ENCODE measurements around the gene XPNPEP3. TPM values are rescaled to one million over a fixed set of nuclear protein-coding genes. Genes with fewer than 3 reads are reported as not detected.
"Not testable (repeated sequence)": the region's sequence is repeated elsewhere in the genome, so short reads cannot be mapped to it uniquely, and the experiment has no call there.

XPNPEP3 gene
- 10 to 100 TPM in 1 of 3 donors, 1 to 10 TPM in 2; 5.9 to 11.4 (median 9.9) TPM for polyA plus RNA-seq

DNA sequence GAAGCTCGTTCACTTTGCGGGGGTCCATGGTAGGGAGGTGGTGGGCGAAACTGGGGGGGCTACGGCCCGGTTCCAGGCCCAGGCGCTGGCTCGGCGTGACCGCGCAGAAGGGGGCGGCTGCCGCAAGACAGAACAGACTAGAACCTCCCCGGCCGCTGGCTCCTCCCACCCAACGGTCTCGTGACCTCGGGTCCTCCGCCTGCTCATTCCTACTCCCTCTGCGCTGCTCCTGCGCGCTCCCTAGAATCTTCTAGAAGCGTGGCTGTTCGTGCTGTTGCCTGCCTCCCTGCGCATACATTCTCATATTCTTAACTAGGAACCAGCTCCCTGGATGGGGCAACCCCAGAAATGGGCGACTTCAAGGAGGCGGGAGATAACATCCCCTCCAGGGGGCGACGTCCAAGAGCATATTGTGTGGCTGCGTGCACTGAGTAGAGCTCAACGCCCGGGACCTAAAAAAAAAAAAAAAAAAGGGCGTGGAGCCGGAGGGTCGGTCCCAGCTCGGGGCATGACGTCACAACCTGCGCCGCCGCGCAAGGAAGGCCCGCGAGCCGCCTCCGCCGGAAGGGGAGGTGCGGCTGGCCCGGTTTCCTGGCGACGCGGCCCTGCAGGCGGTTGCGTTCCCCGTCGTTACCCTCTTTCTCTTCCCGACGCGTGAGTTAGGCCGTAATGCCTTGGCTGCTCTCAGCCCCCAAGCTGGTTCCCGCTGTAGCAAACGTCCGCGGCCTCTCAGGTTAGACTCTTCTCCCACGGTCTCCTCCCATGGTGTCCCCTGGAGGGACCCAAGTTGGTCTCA lies at the start of gene XPNPEP3, which contains the start of gene ST13:
TSS of gene XPNPEP3 (plus strand) at position 636 of the 796 bp plus-strand sequence. CDS start at position 670, 34 bp downstream.
TSS of gene ST13 (minus strand) at position 127 of the 796 bp plus-strand sequence. CDS start at position 28, 99 bp downstream.
- H3K27ac Mint-ChIP-seq = peak within 1 kb of the TSS; percentile 99 to 100 (median 100)
- peak within 1 kb of the TSS; percentile 99 to 100 (median 99) for H3K4me3 Mint-ChIP-seq
- H3K9me3 Mint-ChIP-seq = no peaks in the 10 kb centered on the region
- peaks cover 0 to 8% (median 2%) of the 10 kb centered on the region in 3 donors for H3K36me3 Mint-ChIP-seq
- H3K27me3 Mint-ChIP-seq (ENCODE audit: low read depth in 3 of 3) = peaks cover 6 to 16% (median 16%) of the 10 kb centered on the region in 3 donors
- peaks cover 32 to 66% of the 10 kb centered on the region in 2 donors for H3K4me1 Mint-ChIP-seq
- DNase-seq = peak; percentile 96 to 97 (median 97)

- peak overlapping the region in 2 of 6 donors; percentile 1 to 8 for H3K27ac Mint-ChIP-seq
- H3K36me3 Mint-ChIP-seq = peaks cover 0 to 3% (median 0%) of the 10 kb centered on the region in 3 donors
- no peak for DNase-seq
- no peak overlapping the region for H3K4me3 Mint-ChIP-seq
- no peaks in the 10 kb centered on the region for H3K9me3 Mint-ChIP-seq
- H3K27me3 Mint-ChIP-seq (ENCODE audit: low read depth in 3 of 3) = no peaks in the 10 kb centered on the region
- peaks cover 4 to 20% of the 10 kb centered on the region in 2 donors for H3K4me1 Mint-ChIP-seq
Observed at GRCh38 chr22:40808018-40808841, 48.7 kb upstream of the XPNPEP3 start.

- Mint-ChIP-seq H3K4me1 (peaks cover 23 to 45% of the 10 kb centered on the region in 2 donors), H3K9me3 (no peaks in the 10 kb centered on the region), H3K36me3 (peaks cover 0 to 8% (median 0%) of the 10 kb centered on the region in 3 donors), H3K4me3 (no peak overlapping the region), H3K27ac (peak overlapping the region in 1 of 6 donors; percentile 0), H3K27me3 (ENCODE audit: low read depth in 3 of 3) (peaks cover 0 to 3% (median 0%) of the 10 kb centered on the region in 3 donors)
- no peak for DNase-seq
Observed at GRCh38 chr22:40813912-40814315, 43.0 kb upstream of the XPNPEP3 start.

GRCh38 chr22:40817737-40818136 lies 39.2 kb upstream of the XPNPEP3 start:
- no peak for DNase-seq
- Mint-ChIP-seq H3K4me3 (peak overlapping the region; percentile 80 to 98 (median 96)), H3K9me3 (no peaks in the 10 kb centered on the region), H3K4me1 (peaks cover 27 to 47% of the 10 kb centered on the region in 2 donors), H3K36me3 (peaks cover 0 to 4% (median 0%) of the 10 kb centered on the region in 3 donors), H3K27ac (peak overlapping the region; percentile 71 to 99 (median 92)), H3K27me3 (ENCODE audit: low read depth in 3 of 3) (peaks cover 0 to 6% (median 0%) of the 10 kb centered on the region in 3 donors)

DNA sequence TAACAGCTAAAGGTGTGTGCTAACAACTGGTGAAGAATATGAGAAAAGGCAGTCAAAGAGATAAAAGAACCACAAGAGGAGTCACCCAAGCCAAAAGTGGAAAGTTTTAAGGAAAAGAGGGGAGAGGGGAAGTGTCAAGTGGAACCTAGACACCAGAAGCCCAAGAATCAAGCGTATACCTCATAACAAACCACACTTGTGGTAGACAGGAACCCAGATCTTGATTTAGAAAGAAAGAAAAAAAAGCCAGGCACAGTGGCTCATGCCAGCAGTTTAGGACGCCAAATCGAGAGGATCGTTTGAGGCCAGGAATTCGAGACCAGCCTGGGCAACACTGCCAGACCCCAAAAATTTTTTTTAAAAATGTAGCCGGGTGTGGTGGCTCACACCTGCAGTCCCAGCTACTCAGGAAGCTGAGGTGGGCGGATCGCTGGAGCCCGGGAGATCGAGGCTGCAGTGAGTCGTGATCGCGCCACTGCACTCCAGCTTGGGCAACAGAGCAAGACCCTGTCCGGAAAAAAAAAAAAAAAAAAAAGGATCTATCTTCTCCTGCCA lies 38.7 kb upstream of the XPNPEP3 start:
- Mint-ChIP-seq H3K36me3 (peaks cover 0 to 4% (median 0%) of the 10 kb centered on the region in 3 donors), H3K4me3 (peak overlapping the region; percentile 80 to 98 (median 96)), H3K27ac (peak overlapping the region; percentile 90 to 99 (median 93)), H3K9me3 (no peaks in the 10 kb centered on the region), H3K27me3 (ENCODE audit: low read depth in 3 of 3) (peaks cover 0 to 6% (median 0%) of the 10 kb centered on the region in 3 donors), H3K4me1 (peaks cover 27 to 47% of the 10 kb centered on the region in 2 donors)
- peak in 2 of 3 donors; percentile 26 to 30 for DNase-seq

DNA sequence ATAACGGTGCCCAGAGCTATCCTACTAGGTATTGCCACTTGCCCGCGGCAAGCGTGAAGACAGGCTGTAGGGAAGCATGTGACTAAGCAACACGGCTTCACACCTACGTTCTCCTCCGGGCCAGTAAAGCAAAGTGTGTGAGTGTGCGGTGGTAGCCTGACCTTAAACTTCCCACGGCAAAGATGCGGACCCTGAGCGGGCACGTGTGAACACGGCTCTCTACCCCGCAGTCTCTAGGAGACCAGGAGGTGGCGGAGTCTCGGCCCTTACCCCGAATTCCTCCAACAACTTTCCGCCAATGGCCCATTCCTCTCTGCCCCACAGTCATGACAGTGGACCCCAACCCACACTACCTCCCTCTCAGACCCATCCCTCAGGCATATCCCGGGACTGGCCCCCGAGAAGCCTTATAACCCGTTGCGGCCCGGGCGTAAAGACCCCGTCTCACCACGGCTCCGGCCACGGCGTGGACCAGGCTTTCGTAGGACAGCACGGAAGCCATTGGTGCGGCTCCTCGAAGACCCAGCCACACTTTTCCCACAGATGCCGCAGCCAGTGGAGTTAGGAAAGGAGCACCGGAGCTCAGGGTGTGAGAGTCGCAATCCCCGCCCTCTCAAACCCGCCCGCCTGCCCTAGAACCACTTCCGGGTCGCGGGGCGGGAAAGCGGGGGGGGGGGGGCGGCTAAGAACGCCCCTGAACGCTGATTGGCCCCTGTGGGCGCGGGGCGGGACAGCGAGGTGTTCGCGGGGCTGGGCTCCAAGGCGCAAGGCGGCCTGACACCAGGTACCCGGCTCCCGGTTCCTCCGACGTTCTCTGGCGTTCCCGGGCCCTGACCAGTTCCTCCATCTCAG lies 38.0 kb upstream of the XPNPEP3 start, which contains the start of gene SLC25A17:
TSS of gene SLC25A17 (minus strand) at position 600 of the 852 bp plus-strand sequence. CDS start at position 502, 98 bp downstream.
- H3K27me3 Mint-ChIP-seq (ENCODE audit: low read depth in 3 of 3) = peaks cover 0 to 6% (median 0%) of the 10 kb centered on the region in 3 donors
- peak; percentile 80 to 85 (median 83) for DNase-seq

GRCh38 chr22:40819599-40820140 lies 37.3 kb upstream of the XPNPEP3 start:
- Mint-ChIP-seq H3K27me3 (ENCODE audit: low read depth in 3 of 3) (peaks cover 0 to 6% (median 0%) of the 10 kb centered on the region in 3 donors), H3K9me3 (no peaks in the 10 kb centered on the region), H3K36me3 (no peaks in the 10 kb centered on the region), H3K27ac (peak overlapping the region; percentile 77 to 99 (median 86)), H3K4me1 (peaks cover 27 to 38% of the 10 kb centered on the region in 2 donors), H3K4me3 (peak overlapping the region; percentile 80 to 98 (median 96))
- no peak for DNase-seq

More for the DNA sequence above, 38.0 kb upstream of the XPNPEP3 start, which contains the start of gene SLC25A17:
- no peaks in the 10 kb centered on the region for H3K9me3 Mint-ChIP-seq
- peak within 1 kb of the TSS; percentile 80 to 98 (median 96) for H3K4me3 Mint-ChIP-seq
- H3K36me3 Mint-ChIP-seq = peaks cover 0 to 4% (median 0%) of the 10 kb centered on the region in 3 donors
- H3K4me1 Mint-ChIP-seq = peaks cover 27 to 44% of the 10 kb centered on the region in 2 donors
- peak within 1 kb of the TSS; percentile 90 to 99 (median 93) for H3K27ac Mint-ChIP-seq

GRCh38 chr22:40823426-40823825 lies 33.5 kb upstream of the XPNPEP3 start:
- DNase-seq = no peak
- Mint-ChIP-seq H3K27me3 (ENCODE audit: low read depth in 3 of 3) (peaks cover 0 to 6% (median 0%) of the 10 kb centered on the region in 3 donors), H3K9me3 (no peaks in the 10 kb centered on the region), H3K36me3 (peaks cover 6 to 11% (median 7%) of the 10 kb centered on the region in 3 donors), H3K4me3 (no peak overlapping the region), H3K4me1 (peaks cover 12 to 14% of the 10 kb centered on the region in 2 donors), H3K27ac (no peak overlapping the region)

GRCh38 chr22:40826292-40826691 lies 30.7 kb upstream of the XPNPEP3 start:
- DNase-seq; H3K27ac Mint-ChIP-seq; H3K4me3 Mint-ChIP-seq; H3K27me3 Mint-ChIP-seq (ENCODE audit: low read depth in 3 of 3); H3K4me1 Mint-ChIP-seq; H3K9me3 Mint-ChIP-seq: not testable (repeated sequence)
- H3K36me3 Mint-ChIP-seq = peaks cover 9 to 30% (median 23%) of the 10 kb centered on the region in 3 donors

GRCh38 chr22:40826984-40827741 lies 29.8 kb upstream of the XPNPEP3 start:
- Mint-ChIP-seq H3K4me1 (no peaks in the 10 kb centered on the region), H3K4me3 (no peak overlapping the region), H3K36me3 (peaks cover 9 to 32% (median 25%) of the 10 kb centered on the region in 3 donors), H3K27me3 (ENCODE audit: low read depth in 3 of 3) (no peaks in the 10 kb centered on the region), H3K9me3 (no peaks in the 10 kb centered on the region), H3K27ac (peak overlapping the region in 1 of 6 donors; percentile 24)
- DNase-seq = no peak

GRCh38 chr22:40829131-40829530 lies 27.8 kb upstream of the XPNPEP3 start:
- no peak for DNase-seq
- Mint-ChIP-seq H3K4me3 (no peak overlapping the region), H3K4me1 (no peaks in the 10 kb centered on the region), H3K27ac (no peak overlapping the region), H3K36me3 (peaks cover 12 to 36% (median 28%) of the 10 kb centered on the region in 3 donors), H3K9me3 (no peaks in the 10 kb centered on the region), H3K27me3 (ENCODE audit: low read depth in 3 of 3) (no peaks in the 10 kb centered on the region)
